Limb (tissue), 2 donors: ENCODE measurements around the gene DLG5.
A peak's percentile ranks its signal among the peaks of the same experiment; 100 is the strongest.
"Not testable (repeated sequence)": the region's sequence is repeated elsewhere in the genome, so short reads cannot be mapped to it uniquely, and the experiment has no call there.

Experiments used
- DNase-seq, 2 donors: peaks; one replicate each; pipeline ENCODE4 v3.0.0-alpha.2; 2016; ENCODE audit errors: extremely low spot score in 2 of 2

DLG5 gene

GRCh38 chr10:77770081-77770867 lies 156.3 kb downstream of the DLG5 start:
- no peak for DNase-seq

GRCh38 chr10:77768039-77768438 lies 158.5 kb downstream of the DLG5 start:
- no peak for DNase-seq

- DNase-seq, result no peak
These were observed 162.8 kb downstream of the DLG5 start for GRCh38 chr10:77763453-77764430.

GRCh38 chr10:77758406-77758805 lies 168.1 kb downstream of the DLG5 start:
- not testable (repeated sequence) for DNase-seq

- DNase-seq, result peak; percentile 14 to 62
These were observed 170.0 kb downstream of the DLG5 start for GRCh38 chr10:77756319-77757232.

- DNase-seq, result no peak
These were observed 180.4 kb downstream of the DLG5 start for GRCh38 chr10:77746047-77746707.

- no peak for DNase-seq
These were observed 182.3 kb downstream of the DLG5 start for GRCh38 chr10:77744245-77744644.

- DNase-seq, result no peak
These were observed 184.4 kb downstream of the DLG5 start for GRCh38 chr10:77742172-77742571.

- DNase-seq, result no peak
These were observed 184.8 kb downstream of the DLG5 start for GRCh38 chr10:77741746-77742145.
